ENCODE measurements around the gene TUBGCP2. TPM values are rescaled to one million over a fixed set of nuclear protein-coding genes. Genes with fewer than 3 reads are reported as not detected.

The TUBGCP2 gene
- polyA plus RNA-seq, 2 donors = 25.5 to 49.3 TPM

GRCh38 chr10:133314911-133315310, 6.2 kb upstream of the TUBGCP2 start:
- Histone ChIP-seq H3K9me3 (ENCODE audit: control insufficient read depth in 2 of 2, insufficient read depth in 1 of 2, low read depth in 1 of 2, low read length in 1 of 2) (peaks cover 0 to 3% of the 10 kb centered on the region in 2 donors), H3K4me1 (ENCODE audit: control insufficient read depth in 2 of 2, insufficient read depth in 2 of 2, low read length in 1 of 2) (peaks cover 0 to 12% of the 10 kb centered on the region in 2 donors), H3K4me3 (ENCODE audit: low read depth in 1 of 2, low read length in 2 of 2) (no peak overlapping the region), H3K36me3 (ENCODE audit: control insufficient read depth in 2 of 2, insufficient read depth in 2 of 2, low read length in 1 of 2) (peaks cover 0 to 8% of the 10 kb centered on the region in 2 donors), H3K27me3 (ENCODE audit: control insufficient read depth in 1 of 2, insufficient read depth in 2 of 2, low read length in 2 of 2) (no peaks in the 10 kb centered on the region), H3K27ac (ENCODE audit: low read depth in 2 of 2, low read length in 1 of 2) (no peak overlapping the region)
- WGBS, 2 donors = 86 to 87% methylated on average over 12 of the region's 12 CpGs

GRCh38 chr10:133313192-133313591, 4.5 kb upstream of the TUBGCP2 start:
- 74 to 78% methylated on average over 4 of the region's 4 CpGs for WGBS, 2 donors
- H3K27me3 ChIP-seq (ENCODE audit: control insufficient read depth in 1 of 2, insufficient read depth in 2 of 2, low read length in 2 of 2) = no peaks in the 10 kb centered on the region
- H3K27ac ChIP-seq (ENCODE audit: low read depth in 2 of 2, low read length in 1 of 2) = no peak overlapping the region
- peaks cover 0 to 8% of the 10 kb centered on the region in 2 donors for H3K36me3 ChIP-seq (ENCODE audit: control insufficient read depth in 2 of 2, insufficient read depth in 2 of 2, low read length in 1 of 2)
- peaks cover 0 to 2% of the 10 kb centered on the region in 2 donors for H3K4me1 ChIP-seq (ENCODE audit: control insufficient read depth in 2 of 2, insufficient read depth in 2 of 2, low read length in 1 of 2)
- H3K4me3 ChIP-seq (ENCODE audit: low read depth in 1 of 2, low read length in 2 of 2) = no peak overlapping the region
- peaks cover 0 to 3% of the 10 kb centered on the region in 2 donors for H3K9me3 ChIP-seq (ENCODE audit: control insufficient read depth in 2 of 2, insufficient read depth in 1 of 2, low read depth in 1 of 2, low read length in 1 of 2)

- H3K27ac ChIP-seq (ENCODE audit: low read depth in 2 of 2, low read length in 1 of 2) = no peak overlapping the region
- no peak overlapping the region for H3K4me3 ChIP-seq (ENCODE audit: low read depth in 1 of 2, low read length in 2 of 2)
- peaks cover 0 to 2% of the 10 kb centered on the region in 2 donors for H3K4me1 ChIP-seq (ENCODE audit: control insufficient read depth in 2 of 2, insufficient read depth in 2 of 2, low read length in 1 of 2)
- peaks cover 0 to 3% of the 10 kb centered on the region in 2 donors for H3K9me3 ChIP-seq (ENCODE audit: control insufficient read depth in 2 of 2, insufficient read depth in 1 of 2, low read depth in 1 of 2, low read length in 1 of 2)
- H3K36me3 ChIP-seq (ENCODE audit: control insufficient read depth in 2 of 2, insufficient read depth in 2 of 2, low read length in 1 of 2) = peaks cover 0 to 8% of the 10 kb centered on the region in 2 donors
- 86 to 90% methylated on average over 9 of the region's 9 CpGs for WGBS, 2 donors
- H3K27me3 ChIP-seq (ENCODE audit: control insufficient read depth in 1 of 2, insufficient read depth in 2 of 2, low read length in 2 of 2) = no peaks in the 10 kb centered on the region
Observed at GRCh38 chr10:133312769-133313145, 4.1 kb upstream of the TUBGCP2 start.

GRCh38 chr10:133312016-133312768, 3.5 kb upstream of the TUBGCP2 start:
- peaks cover 0 to 8% of the 10 kb centered on the region in 2 donors for H3K36me3 ChIP-seq (ENCODE audit: control insufficient read depth in 2 of 2, insufficient read depth in 2 of 2, low read length in 1 of 2)
- no peaks in the 10 kb centered on the region for H3K27me3 ChIP-seq (ENCODE audit: control insufficient read depth in 1 of 2, insufficient read depth in 2 of 2, low read length in 2 of 2)
- 92 to 93% methylated on average over 23 of the region's 23 CpGs for WGBS, 2 donors
- peaks cover 0 to 3% of the 10 kb centered on the region in 2 donors for H3K9me3 ChIP-seq (ENCODE audit: control insufficient read depth in 2 of 2, insufficient read depth in 1 of 2, low read depth in 1 of 2, low read length in 1 of 2)
- peaks cover 0 to 3% of the 10 kb centered on the region in 2 donors for H3K4me1 ChIP-seq (ENCODE audit: control insufficient read depth in 2 of 2, insufficient read depth in 2 of 2, low read length in 1 of 2)
- no peak overlapping the region for H3K4me3 ChIP-seq (ENCODE audit: low read depth in 1 of 2, low read length in 2 of 2)
- no peak overlapping the region for H3K27ac ChIP-seq (ENCODE audit: low read depth in 2 of 2, low read length in 1 of 2)

- H3K27me3 ChIP-seq (ENCODE audit: control insufficient read depth in 1 of 2, insufficient read depth in 2 of 2, low read length in 2 of 2) = no peaks in the 10 kb centered on the region
- no peak overlapping the region for H3K4me3 ChIP-seq (ENCODE audit: low read depth in 1 of 2, low read length in 2 of 2)
- H3K9me3 ChIP-seq (ENCODE audit: control insufficient read depth in 2 of 2, insufficient read depth in 1 of 2, low read depth in 1 of 2, low read length in 1 of 2) = peaks cover 0 to 3% of the 10 kb centered on the region in 2 donors
- H3K27ac ChIP-seq (ENCODE audit: low read depth in 2 of 2, low read length in 1 of 2) = no peak overlapping the region
- H3K36me3 ChIP-seq (ENCODE audit: control insufficient read depth in 2 of 2, insufficient read depth in 2 of 2, low read length in 1 of 2) = peaks cover 0 to 8% of the 10 kb centered on the region in 2 donors
- peaks cover 0 to 8% of the 10 kb centered on the region in 2 donors for H3K4me1 ChIP-seq (ENCODE audit: control insufficient read depth in 2 of 2, insufficient read depth in 2 of 2, low read length in 1 of 2)
- WGBS, 2 donors = 92 to 95% methylated on average over 10 of the region's 10 CpGs
Observed at GRCh38 chr10:133311570-133311969, 2.9 kb upstream of the TUBGCP2 start.

- WGBS, 2 donors = 95 to 97% methylated on average over 8 of the region's 8 CpGs
- no peak overlapping the region for H3K27ac ChIP-seq (ENCODE audit: low read depth in 2 of 2, low read length in 1 of 2)
- H3K9me3 ChIP-seq (ENCODE audit: control insufficient read depth in 2 of 2, insufficient read depth in 1 of 2, low read depth in 1 of 2, low read length in 1 of 2) = peaks cover 0 to under 1% of the 10 kb centered on the region in 2 donors
- no peak overlapping the region for H3K4me3 ChIP-seq (ENCODE audit: low read depth in 1 of 2, low read length in 2 of 2)
- H3K27me3 ChIP-seq (ENCODE audit: control insufficient read depth in 1 of 2, insufficient read depth in 2 of 2, low read length in 2 of 2) = no peaks in the 10 kb centered on the region
- H3K36me3 ChIP-seq (ENCODE audit: control insufficient read depth in 2 of 2, insufficient read depth in 2 of 2, low read length in 1 of 2) = peaks cover 1 to 8% of the 10 kb centered on the region in 2 donors
- H3K4me1 ChIP-seq (ENCODE audit: control insufficient read depth in 2 of 2, insufficient read depth in 2 of 2, low read length in 1 of 2) = peaks cover 0 to 8% of the 10 kb centered on the region in 2 donors
Observed at GRCh38 chr10:133310789-133311188, 2.1 kb upstream of the TUBGCP2 start.

- Histone ChIP-seq H3K9me3 (ENCODE audit: control insufficient read depth in 2 of 2, insufficient read depth in 1 of 2, low read depth in 1 of 2, low read length in 1 of 2) (no peaks in the 10 kb centered on the region), H3K4me3 (ENCODE audit: low read depth in 1 of 2, low read length in 2 of 2) (no peak overlapping the region), H3K4me1 (ENCODE audit: control insufficient read depth in 2 of 2, insufficient read depth in 2 of 2, low read length in 1 of 2) (peaks cover 0 to 8% of the 10 kb centered on the region in 2 donors), H3K36me3 (ENCODE audit: control insufficient read depth in 2 of 2, insufficient read depth in 2 of 2, low read length in 1 of 2) (peaks cover 3 to 12% of the 10 kb centered on the region in 2 donors), H3K27ac (ENCODE audit: low read depth in 2 of 2, low read length in 1 of 2) (no peak overlapping the region), H3K27me3 (ENCODE audit: control insufficient read depth in 1 of 2, insufficient read depth in 2 of 2, low read length in 2 of 2) (no peaks in the 10 kb centered on the region)
- WGBS, 2 donors = 96 to 97% methylated on average over 16 of the region's 16 CpGs
Observed at GRCh38 chr10:133310399-133310755, 1.7 kb upstream of the TUBGCP2 start.

GRCh38 chr10:133309720-133310398, 1.2 kb upstream of the TUBGCP2 start:
- Histone ChIP-seq H3K9me3 (ENCODE audit: control insufficient read depth in 2 of 2, insufficient read depth in 1 of 2, low read depth in 1 of 2, low read length in 1 of 2) (no peaks in the 10 kb centered on the region), H3K4me1 (ENCODE audit: control insufficient read depth in 2 of 2, insufficient read depth in 2 of 2, low read length in 1 of 2) (peaks cover 0 to 8% of the 10 kb centered on the region in 2 donors), H3K4me3 (ENCODE audit: low read depth in 1 of 2, low read length in 2 of 2) (no peak overlapping the region), H3K36me3 (ENCODE audit: control insufficient read depth in 2 of 2, insufficient read depth in 2 of 2, low read length in 1 of 2) (peaks cover 3 to 12% of the 10 kb centered on the region in 2 donors), H3K27ac (ENCODE audit: low read depth in 2 of 2, low read length in 1 of 2) (peak overlapping the region in 1 of 2 donors; percentile 48), H3K27me3 (ENCODE audit: control insufficient read depth in 1 of 2, insufficient read depth in 2 of 2, low read length in 2 of 2) (no peaks in the 10 kb centered on the region)
- WGBS, 2 donors = 77 to 88% methylated on average over 33 of the region's 33 CpGs

GRCh38 chr10:133309100-133309719, 538 bp upstream of the TUBGCP2 start:
- Histone ChIP-seq H3K9me3 (ENCODE audit: control insufficient read depth in 2 of 2, insufficient read depth in 1 of 2, low read depth in 1 of 2, low read length in 1 of 2) (no peaks in the 10 kb centered on the region), H3K4me1 (ENCODE audit: control insufficient read depth in 2 of 2, insufficient read depth in 2 of 2, low read length in 1 of 2) (peaks cover 0 to 8% of the 10 kb centered on the region in 2 donors), H3K36me3 (ENCODE audit: control insufficient read depth in 2 of 2, insufficient read depth in 2 of 2, low read length in 1 of 2) (peaks cover 3 to 12% of the 10 kb centered on the region in 2 donors), H3K27me3 (ENCODE audit: control insufficient read depth in 1 of 2, insufficient read depth in 2 of 2, low read length in 2 of 2) (no peaks in the 10 kb centered on the region), H3K27ac (ENCODE audit: low read depth in 2 of 2, low read length in 1 of 2) (peak overlapping the region; percentile 98 to 99), H3K4me3 (ENCODE audit: low read depth in 1 of 2, low read length in 2 of 2) (peak overlapping the region; percentile 89 to 91)
- 23% methylated on average over 42 to 46 of the region's 46 CpGs for WGBS, 2 donors
